HK-2 (cell line): Measurements from ENCODE around the gene RSBN1L.
"Not testable (repeated sequence)": the region's sequence is repeated elsewhere in the genome, so short reads cannot be mapped to it uniquely, and the experiment has no call there.

Experiments used
- DNase-seq: peaks from one replicate; pipeline ENCODE4 v3.0.0-alpha.2; 2018; ENCODE audit not compliant: unreplicated experiment

RSBN1L gene

DNA sequence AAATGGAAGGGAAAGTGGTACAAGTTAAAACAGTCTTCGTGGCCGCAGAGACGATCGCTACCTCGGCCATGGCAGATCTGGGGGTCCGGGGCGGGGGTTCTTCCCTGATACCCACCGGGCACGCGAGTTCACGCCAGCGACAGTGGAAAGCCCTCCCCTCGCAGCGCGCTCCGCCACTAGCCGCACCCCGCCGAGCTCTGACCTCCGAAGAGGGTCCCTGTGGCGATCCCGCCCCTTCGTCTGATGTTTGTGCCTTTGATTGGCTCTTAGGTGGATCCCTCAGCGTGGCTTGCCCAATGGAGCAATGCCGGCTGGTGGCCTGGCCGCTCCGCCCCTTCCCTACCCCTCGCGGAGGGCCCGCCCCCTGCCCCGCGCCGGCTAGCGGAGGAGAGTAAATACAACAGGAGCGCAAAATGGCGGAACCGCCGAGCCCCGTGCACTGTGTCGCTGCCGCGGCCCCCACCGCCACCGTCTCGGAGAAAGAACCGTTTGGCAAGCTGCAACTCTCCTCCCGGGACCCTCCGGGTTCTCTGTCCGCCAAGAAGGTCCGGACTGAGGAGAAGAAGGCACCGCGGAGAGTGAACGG lies at the start of gene RSBN1L:
Gene RSBN1L (plus strand): TSS at position 403 of the 586 bp plus-strand sequence. CDS start 11 bp downstream, at position 414.
- peak; percentile 98 for DNase-seq

DNA sequence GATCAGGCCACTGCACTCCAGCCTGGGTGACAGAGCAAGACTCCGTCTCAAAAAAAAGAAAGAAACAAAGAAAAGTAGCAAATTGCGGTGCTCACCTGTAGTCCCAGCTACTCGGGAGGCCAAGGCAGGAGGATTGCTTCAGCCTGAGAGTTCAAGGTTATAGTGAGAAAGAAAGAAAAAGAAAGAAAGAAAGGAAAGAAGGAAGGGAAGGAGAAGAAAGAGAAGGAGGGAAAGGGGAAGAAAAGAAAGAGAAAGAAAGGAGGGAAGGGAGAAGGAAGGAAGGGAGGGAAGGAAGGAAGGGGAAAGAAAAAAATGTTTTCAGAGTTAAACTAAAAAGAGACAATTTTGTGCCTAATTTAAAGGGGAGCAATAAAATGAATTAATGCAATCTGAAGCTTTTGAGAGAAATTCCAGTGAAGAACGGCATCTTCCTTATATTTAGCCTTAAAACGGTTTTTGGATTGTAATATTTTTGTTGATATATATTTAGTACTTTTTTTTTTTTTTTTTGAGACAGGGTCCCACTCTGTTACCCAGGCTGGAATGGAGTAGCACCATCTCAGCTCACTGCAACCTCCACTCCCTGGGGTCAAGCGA lies 47.4 kb upstream of the RSBN1L start:
- no peak for DNase-seq

DNA sequence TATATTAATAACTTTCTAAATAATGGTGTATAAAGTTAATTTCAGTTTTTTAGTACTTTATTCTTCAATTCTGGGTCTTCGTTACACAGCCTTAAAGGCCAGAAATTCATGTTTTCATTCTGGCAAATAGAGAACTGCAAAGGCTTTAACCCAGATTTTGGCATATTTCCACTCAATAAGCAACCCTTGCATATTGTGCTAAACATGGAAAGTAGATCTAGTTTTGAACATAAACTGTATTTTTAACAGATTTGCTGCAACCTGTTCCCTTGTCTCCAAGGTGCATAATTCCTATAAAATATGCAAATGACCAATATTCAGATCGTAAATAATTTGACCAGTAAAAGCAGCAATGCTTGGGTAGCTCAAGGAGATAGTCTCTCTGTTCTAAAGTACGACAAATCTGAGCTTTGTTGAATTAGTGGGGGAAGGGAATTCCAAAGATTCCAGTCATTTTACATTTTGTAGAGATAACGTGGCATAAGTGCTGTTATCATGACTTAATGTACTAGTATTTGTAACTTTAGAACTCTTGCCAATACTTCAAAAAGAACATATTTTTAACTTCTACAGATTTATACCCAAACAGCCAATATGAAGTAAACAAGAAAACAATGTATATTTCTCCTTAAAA lies 46.4 kb upstream of the RSBN1L start:
- no peak for DNase-seq

DNA sequence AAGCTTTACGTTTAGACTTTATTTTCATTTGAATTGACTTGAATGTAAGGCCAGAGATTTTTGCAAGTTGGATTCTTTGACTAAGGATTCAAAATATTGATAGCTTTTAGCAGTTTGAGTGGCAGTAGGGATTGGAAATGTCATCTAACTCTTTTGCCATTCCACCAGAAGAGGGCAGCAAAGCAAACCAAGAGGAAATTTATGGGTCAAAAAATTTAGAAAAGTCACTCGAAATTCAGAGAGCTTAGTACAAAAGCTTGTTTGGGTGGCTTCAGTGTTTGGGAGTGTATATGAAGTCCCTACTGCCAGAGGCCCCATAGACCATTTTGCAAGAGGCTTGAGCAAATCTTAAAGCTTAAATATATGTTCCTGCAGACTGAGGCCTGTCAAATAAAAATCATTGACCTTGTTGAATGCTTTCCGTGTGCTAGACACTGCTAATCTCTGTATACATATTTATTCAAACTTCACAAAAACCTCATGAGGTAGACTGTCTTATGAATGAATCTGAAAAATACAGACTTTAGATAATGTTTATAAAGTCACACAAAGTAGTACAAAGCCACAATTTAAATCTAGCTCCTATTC lies 44.6 kb upstream of the RSBN1L start:
- DNase-seq = no peak

DNA sequence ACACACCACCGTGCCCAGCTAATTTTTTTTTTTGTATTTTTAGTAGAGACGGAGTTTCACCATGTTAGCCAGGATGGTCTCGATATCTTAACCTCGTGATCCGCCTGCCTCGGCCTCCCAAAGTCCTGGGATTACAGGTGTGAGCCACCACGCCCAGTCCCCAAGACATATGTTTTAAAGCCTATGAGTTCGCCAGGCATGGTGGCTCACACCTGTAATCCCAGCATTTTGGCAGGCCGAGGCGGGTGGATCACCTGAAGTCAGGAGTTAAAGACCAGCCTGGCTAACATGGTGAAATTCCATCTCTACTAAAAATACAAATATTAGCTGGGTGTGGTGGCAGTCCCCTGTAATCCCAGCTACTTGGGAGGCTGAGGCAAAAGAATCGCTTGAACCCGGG lies 43.4 kb upstream of the RSBN1L start:
- not testable (repeated sequence) for DNase-seq

DNA sequence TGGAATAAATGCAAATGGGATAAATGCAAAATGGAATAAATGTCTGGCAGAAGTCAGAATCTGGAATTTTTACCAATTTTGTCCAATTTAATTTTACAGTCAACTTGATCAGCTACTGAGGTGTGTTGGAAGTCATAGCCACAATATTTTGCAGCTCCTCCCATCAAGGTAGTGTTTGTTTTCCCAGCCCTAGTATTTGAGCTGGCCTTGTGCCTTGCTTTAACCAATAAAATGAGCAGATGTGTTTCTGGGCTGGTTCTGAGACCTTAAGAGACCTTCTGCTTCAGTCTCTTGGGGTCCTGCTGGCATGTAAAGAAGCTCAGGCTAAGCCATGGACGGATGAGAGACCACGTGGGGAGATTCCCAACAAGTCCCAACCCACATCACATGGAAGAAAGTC lies 42.7 kb upstream of the RSBN1L start:
- DNase-seq = no peak

DNA sequence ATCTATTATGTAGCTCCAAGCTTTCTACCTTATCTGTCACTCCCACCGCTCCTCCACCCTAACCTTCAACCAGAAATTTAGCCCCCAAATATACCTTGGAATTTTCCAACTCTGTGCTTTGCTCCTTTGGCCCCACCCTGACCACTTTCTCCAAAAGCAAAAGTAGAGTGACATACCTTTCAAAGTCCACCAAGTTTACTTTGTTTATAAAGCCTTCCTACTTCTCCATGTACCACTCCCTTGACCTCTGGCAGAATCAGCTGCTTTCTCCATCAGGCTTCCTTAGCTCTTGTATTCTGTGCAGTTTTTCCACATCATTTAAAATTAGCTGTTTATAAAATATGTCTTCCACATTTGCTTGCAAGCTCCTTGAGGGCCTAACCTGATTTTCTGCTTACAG lies 40.9 kb upstream of the RSBN1L start:
- no peak for DNase-seq

DNA sequence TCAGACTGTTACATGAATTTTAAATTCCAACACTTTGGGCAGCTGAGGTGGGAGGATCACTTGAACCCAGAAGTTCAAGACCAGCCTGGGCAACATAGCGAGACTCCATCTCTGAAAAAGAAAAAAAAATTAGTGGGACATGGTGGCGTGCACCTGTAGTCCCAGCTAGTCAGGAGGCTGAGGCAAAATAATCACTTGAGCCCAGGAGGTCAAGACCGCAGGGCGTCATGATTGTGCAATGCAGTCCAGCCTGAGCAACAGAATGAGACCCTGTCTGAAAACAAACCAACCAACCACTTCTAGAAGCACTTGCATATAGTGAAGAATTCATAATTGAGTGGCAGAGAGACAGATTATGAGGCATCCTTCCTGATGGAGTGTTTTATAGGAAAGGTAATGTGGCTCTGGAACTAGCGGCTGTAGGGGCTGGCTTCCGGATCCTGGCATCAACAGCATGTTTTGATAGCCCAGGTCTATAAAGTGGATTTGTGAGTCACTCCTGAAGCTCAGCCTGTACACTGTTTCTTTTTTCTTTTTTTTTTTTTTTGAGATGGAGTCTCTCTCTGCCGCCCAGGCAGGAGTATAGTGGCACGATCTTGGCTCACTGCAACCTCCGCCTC lies 40.3 kb upstream of the RSBN1L start:
- no peak for DNase-seq

DNA sequence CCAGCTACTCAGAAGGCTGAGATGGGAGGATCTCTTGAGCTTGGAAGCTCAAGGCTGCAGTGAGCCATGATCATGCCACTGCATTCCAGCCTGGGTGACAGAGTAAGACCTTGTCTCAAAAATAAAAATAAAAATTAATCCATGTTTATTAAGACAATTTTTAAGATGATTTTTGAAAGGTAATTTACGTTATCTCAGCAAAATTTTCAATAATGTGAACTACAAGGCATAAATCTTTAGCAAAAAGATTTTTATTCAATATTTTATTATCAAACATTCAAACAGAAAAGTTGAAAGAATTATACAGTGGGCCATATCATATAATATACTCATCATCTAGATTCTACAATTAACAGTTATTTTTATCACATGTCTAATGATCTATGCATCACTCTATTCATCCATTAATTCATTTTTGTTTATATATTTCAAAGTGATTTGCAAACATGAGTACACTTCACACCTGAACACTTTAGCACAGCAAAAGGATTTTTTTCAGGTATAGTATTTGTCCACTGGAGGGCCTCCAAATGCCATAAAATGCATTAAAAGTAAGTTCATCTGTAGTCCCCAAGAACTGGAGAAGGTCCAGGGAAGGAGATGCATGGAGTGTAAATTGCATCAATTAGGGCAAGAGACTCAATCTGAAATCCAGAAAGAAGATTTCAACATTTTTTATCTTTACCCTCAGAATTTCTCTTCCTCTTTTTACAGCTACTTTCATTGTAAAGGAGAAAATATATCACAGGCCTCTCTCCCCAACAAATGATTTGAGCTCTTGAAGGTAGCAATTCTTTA lies 38.6 kb upstream of the RSBN1L start:
- no peak for DNase-seq

DNA sequence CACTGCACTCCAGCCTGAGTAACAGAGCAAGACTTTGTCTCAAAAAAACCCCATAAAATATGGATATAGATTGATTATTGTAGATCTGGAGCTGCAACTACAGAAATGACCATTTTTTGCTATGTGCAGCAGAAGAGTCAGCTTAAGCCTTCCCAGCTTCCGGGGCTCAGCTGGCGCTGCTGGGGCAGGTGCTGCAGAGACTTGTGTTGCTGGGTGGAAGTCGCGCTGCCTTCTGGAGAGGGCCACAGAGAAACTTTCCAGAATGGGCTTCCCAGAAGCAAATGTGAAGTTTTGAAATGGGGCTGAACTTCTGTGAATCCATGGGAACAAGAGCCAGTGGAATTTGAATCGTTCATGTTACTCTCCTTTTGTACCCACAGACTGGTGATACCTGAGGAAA lies 37.3 kb upstream of the RSBN1L start:
- no peak for DNase-seq

DNA sequence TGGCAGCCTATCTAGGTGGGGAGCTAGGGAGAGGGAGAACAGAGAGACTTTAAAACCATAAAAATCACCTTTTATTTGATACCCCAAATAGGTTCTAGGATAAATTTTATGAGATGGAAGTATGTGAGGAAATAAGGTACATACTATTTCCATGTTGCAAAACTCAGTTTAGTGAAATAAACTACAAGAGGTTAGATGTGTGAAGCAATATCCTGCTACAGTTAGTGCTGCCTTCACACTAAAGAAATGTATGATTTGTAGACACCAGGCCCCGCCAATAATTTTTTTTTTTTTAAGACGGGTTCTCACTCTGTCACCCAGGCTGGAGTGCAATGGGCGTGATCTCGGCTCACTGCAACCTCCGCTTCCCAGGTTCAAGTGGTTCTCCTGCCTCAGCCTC lies 34.4 kb upstream of the RSBN1L start:
- no peak for DNase-seq

DNA sequence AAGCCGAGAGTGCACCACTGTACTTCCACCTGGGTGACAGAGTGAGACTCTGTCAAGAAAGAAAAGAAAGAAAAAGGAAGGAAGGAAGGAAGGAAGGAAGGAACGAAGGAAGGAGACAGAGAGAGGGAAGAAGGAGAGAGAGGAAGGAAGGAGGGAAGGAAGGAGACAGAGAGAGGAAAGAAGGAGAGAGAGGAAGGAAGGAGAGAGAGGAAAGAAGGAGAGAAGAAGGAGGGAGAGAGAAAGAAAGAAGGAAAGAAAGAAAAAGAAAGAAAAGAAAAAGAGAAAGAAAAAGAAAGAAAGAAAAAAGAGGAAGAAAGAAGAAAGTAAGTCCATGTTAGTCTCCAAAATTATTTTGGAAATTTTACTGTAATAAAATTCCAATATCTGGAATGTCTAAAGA lies 33.4 kb upstream of the RSBN1L start:
- no peak for DNase-seq

DNA sequence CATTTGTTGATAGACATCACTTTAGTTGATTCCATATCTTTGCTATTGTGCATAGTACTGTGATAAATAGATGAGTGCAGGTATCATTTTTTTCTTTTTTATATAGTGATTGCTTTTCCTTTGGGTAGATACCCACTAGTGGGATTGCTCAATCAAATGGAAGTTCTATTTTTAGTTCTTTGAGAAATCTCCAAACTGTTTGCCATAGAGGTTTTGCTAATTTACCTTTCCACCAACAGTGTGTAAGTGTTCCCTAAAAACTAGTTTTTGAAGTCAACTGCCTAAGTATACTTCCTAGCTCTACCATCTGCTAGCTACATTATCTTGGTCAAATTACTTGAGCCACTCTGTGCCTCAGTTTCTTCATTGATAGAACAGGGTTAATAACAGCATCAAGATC lies 31.5 kb upstream of the RSBN1L start:
- DNase-seq = no peak

DNA sequence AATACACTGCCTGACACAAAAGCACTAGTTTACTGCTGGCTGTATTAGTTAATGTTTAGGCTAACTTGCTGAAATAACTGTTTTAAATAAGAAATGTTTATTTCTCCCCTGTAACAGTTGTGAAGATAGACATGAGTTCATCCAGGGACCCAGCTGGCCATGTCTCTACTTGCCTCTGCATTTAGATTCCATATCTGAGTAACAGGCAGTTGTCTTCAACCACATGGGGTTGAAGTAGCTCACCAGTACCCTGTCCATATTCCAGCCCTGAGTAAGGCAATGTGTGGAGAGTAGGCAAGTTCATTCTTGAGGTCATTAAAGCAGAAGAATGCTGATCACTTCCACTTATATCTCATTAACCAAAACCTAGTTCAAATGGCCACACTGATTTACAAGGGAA lies 31.1 kb upstream of the RSBN1L start:
- no peak for DNase-seq

DNA sequence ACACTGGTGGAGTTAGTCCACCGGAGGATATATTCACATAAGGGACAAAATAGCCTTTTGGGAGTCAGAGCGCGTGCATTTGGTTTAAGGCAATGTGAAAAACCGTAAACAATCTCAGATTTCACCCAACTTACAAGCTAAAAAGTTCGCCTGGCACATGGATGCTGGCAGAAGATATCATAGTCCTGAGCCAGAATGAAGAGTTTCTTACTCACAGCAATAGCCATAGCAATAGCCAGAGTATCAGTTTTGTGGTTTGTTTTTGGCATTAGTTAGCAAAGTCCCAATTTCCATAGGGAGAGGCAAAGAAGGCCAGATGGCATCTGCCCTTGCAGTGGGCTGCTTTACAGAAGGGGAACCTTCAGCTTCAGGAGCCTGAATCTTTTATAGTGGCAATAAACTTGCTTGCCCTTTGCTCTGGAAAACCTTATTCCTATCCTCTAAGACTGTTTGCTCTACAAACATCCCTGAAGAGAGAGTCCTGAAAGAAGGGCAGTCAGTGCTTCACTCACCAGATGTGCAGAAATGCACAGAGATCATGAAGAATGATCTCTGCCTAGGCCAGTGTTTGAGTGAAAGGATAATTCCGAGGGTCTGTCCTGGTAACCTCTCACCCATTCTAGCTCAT lies 28.7 kb upstream of the RSBN1L start:
- DNase-seq = no peak

DNA sequence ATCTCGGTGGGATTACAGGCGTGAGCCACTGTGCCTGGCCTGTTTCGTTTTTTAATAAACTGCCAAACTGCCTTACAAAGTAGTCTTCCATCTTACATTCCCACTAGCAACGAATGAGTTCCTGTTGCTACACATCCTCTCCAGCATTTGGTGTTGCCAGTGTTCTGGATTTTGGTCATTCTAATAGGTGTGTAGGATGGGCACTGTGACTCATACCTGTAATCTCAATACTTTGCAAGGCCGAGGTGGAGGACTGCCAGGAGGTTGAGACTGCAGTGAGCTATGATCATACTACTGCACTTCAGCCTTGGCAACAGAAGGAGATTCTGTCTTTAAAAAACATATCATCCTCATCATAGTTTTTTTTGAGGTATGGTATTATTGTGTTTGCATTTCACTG lies 21.4 kb upstream of the RSBN1L start:
- no peak for DNase-seq

DNA sequence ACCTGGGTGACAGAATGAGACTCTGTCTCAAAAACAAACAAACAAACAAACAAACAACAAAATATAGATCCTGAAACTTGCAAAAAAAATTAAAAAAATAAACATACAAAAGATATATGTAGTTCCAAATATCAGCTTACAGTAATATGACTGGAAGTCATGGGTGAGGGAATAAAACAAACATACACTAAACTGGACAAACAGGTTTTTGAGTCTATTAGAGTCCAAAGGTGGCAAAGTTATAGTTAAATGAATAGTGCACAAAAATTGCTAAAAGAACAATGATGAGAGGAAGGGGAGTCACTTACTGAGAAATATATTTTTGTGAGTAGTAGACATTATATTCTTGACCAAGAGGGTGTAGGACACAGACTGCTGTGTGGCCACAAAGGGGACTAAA lies 16.7 kb upstream of the RSBN1L start:
- no peak for DNase-seq

DNA sequence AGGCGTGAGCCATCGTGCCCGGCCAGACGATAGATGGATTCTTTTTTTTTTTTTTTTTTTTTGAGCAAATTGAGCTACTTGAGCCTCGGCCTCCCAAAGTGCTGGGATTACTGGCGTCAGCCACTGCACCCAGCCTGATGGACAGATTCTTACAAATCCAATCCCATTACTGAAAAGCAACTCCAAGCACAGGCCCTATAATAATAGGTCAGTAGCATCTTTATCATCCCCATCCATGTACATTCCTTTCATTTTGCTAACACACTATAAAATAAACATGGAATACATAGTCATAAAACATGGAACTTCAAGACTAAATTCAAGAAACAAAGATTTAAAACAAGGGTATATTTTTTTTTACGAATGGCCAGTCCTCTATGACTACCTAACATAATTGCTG lies 16.0 kb upstream of the RSBN1L start:
- no peak for DNase-seq

DNA sequence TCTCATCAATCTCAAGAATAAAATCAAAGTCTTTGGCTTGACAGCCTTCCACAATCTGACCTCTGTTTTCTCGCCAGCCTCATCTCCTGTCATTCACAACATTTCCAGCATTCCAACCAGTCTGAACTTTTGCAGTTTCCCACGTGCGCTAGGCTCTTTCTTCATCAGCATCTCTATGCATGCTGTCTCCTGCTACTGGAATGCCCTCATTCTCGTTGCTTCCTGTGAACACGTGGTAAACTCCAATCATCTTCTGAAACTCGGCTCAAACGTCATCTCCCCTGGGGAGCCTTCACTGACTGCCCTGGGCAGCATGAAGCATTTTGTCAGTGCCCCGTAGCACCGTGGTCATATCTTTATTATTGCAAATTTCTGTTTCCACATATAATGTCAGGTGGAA lies 12.2 kb upstream of the RSBN1L start:
- DNase-seq = no peak

DNA sequence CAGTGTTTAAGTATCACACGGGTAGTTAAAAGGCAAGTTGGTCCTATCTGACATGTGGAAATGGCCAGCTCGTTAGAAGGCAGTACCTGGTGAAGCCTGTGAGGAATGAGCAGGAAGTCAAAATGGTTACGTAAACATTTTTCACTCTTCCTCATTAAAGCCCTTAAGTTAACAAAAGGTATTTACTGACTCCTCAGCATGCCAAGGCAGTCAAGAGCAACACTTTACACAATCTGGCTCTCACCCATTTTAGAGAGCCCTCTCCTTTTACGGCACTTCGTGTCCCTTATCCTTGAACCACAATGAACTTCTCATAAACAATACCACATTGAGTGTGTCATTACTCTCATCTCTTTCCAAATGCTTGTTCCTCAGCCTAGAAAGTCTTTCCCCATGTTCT lies 11.0 kb upstream of the RSBN1L start:
- DNase-seq = no peak

DNA sequence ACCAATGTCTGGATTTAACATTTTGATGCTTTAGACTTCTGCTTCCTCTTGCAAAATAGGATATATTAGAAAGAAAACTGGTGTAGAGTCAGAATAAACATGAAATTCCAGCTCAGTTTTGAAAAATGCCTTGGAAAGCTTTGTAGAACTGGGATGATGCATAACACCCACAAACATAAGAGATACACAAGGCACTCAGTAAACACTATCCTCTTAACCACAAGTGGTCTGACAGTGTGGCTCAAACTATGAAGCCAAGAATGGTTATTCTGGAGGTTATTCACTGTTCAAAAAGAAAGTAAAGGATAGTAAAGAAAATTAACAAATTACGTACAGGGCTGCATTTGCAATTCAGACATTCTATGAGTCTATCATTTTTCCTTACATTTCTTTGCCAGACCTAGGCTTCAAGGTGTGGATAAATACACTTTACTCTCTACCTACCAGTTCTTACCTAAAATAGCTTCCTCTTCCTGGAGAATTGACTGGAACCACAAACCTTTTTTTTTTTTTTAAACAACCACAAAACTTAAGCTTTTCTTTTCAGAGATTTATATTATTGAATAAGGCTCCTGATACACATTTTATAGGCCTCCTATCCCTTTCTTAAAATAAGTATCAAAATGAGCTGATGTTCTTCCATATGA lies 9.0 kb upstream of the RSBN1L start:
- DNase-seq = no peak
